HG03196 (cell line): ENCODE data around the gene C2orf81.
"Not testable (repeated sequence)": the region's sequence is repeated elsewhere in the genome, so short reads cannot be mapped to it uniquely, and the experiment has no call there.

Source experiments
- ATAC-seq: cut with Tn5 transposase; IDR thresholded peaks from one replicate; pipeline ENCODE4 v1.9.1; 2021; ENCODE audit not compliant: unreplicated experiment

The C2orf81 gene

GRCh38 chr2:74423231-74424095 lies 2.0 kb upstream of the C2orf81 start:
- no peak for ATAC-seq

GRCh38 chr2:74420443-74421103 lies 846 bp downstream of the C2orf81 start:
- not testable (repeated sequence) for ATAC-seq

GRCh38 chr2:74420006-74420405 lies 1.4 kb downstream of the C2orf81 start:
- no peak for ATAC-seq

GRCh38 chr2:74419345-74419744 lies 2.1 kb downstream of the C2orf81 start:
- ATAC-seq: no peak

- no peak for ATAC-seq
Measured at GRCh38 chr2:74418312-74418711, 3.1 kb downstream of the C2orf81 start.

- no peak for ATAC-seq
Measured at GRCh38 chr2:74417763-74418162, 3.7 kb downstream of the C2orf81 start.

GRCh38 chr2:74417197-74417596 lies 4.2 kb downstream of the C2orf81 start:
- ATAC-seq: no peak

GRCh38 chr2:74416778-74417177 lies 4.6 kb downstream of the C2orf81 start:
- no peak for ATAC-seq

- no peak for ATAC-seq
Measured at GRCh38 chr2:74415762-74416395, 5.5 kb downstream of the C2orf81 start.

GRCh38 chr2:74414881-74415761 lies 6.3 kb downstream of the C2orf81 start:
- peak; percentile 55 for ATAC-seq

- ATAC-seq: no peak
Measured at GRCh38 chr2:74414441-74414840, 7.0 kb downstream of the C2orf81 start.

- no peak for ATAC-seq
Measured at GRCh38 chr2:74413001-74413698, 8.3 kb downstream of the C2orf81 start.

- ATAC-seq: no peak
Measured at GRCh38 chr2:74407682-74408081, 13.7 kb downstream of the C2orf81 start.

- ATAC-seq: no peak
Measured at GRCh38 chr2:74406035-74406434, 15.4 kb downstream of the C2orf81 start.

- no peak for ATAC-seq
Measured at GRCh38 chr2:74401891-74402290, 19.5 kb downstream of the C2orf81 start.

GRCh38 chr2:74399785-74400184 lies 21.6 kb downstream of the C2orf81 start:
- ATAC-seq: no peak

- no peak for ATAC-seq
Measured at GRCh38 chr2:74396149-74396548, 25.3 kb downstream of the C2orf81 start.

GRCh38 chr2:74393525-74393924 lies 27.9 kb downstream of the C2orf81 start:
- no peak for ATAC-seq

- ATAC-seq: no peak
Measured at GRCh38 chr2:74392449-74392743, 29.0 kb downstream of the C2orf81 start.
